K562 (cell line): Measurements from ENCODE around the gene NXNL2. TPM values are rescaled to one million over a fixed set of nuclear protein-coding genes. Genes with fewer than 3 reads are reported as not detected.

ENCODE experiments used
- ATAC-seq: fragments of 200-7000 bp; cut with Tn5 transposase; 3 replicates; pipeline ENCODE4 v1.9.1; 2020; ENCODE audit warnings: moderate library complexity
- BruUV-seq: library from RNA; stranded (reverse); fragments of 400-500 nt; replicated peaks from 2 replicates; lab custom pipeline; 2021; lab: Mats Ljungman, UMichigan
- CTCF ChIA-PET: fragments of 300-600 bp; formaldehyde crosslinking; extraction: SDS; loops from one replicate; lab custom pipeline; 2021; ENCODE audit warnings: low intra/inter-chr PET ratio; lab: Yijun Ruan, JAX
- POLR2A ChIA-PET: fragments of 300-600, 350-650 bp; sonication (Branson Sonifier 250); formaldehyde crosslinking; extraction: SDS; loops from one replicate; lab custom pipeline; 2021; ENCODE audit warnings: antibody characterized with exemption, inconsistent platforms; lab: Yijun Ruan, JAX
- DNase-seq, 4 experiments: peaks; one replicate each; pipeline versions ENCODE4 v3.0.0 to v3.0.0-alpha.2; 2011 to 2018; ENCODE audit warnings: low spot score in 3 of 4, mixed read lengths in 3 of 4; ENCODE audit errors: extremely low read depth in 1 of 4
- FAIRE-seq: peaks from 2 replicates; lab custom pipeline; 2011; peaks lifted over from hg19 to GRCh38; lab: Jason Lieb, UNC
- H2AFZ ChIP-seq: 2 replicates; pipeline ENCODE4 v1.6.0; 2011; ENCODE audit warnings: low read depth, low read length, control low read depth, inconsistent platforms
- H3K27ac ChIP-seq: fragments of 200-600 bp; 3 replicates; pipeline ENCODE4 v1.8.0; 2011; ENCODE audit warnings: low read depth, mild to moderate bottlenecking, control low read depth, inconsistent platforms, low read length, moderate library complexity, mixed read lengths; ENCODE audit errors: extremely low read depth
- H3K27me3 ChIP-seq, 2 experiments: fragments of 300-600 bp in 1 of 2; 2 replicates in 1 of 2; 3 replicates in 1 of 2; pipeline versions ENCODE4 v1.6.0 to v1.8.0; 2011; ENCODE audit warnings: inconsistent platforms in 2 of 2, low read length in 2 of 2, mild to moderate bottlenecking in 1 of 2, mixed read lengths in 1 of 2, moderate library complexity in 1 of 2; ENCODE audit not compliant: control insufficient read depth in 2 of 2, insufficient read depth in 2 of 2
- H3K36me3 ChIP-seq: fragments of 300-600 bp; 3 replicates; pipeline ENCODE4 v1.8.0; 2011; ENCODE audit warnings: mild to moderate bottlenecking, low read length, inconsistent platforms; ENCODE audit not compliant: control insufficient read depth, insufficient read depth
- H3K4me1 ChIP-seq, 2 experiments: fragments of 200-600 bp in 1 of 2; replicated peaks in 1 of 2; 2 replicates in 1 of 2; 3 replicates in 1 of 2; pipeline versions ENCODE4 v1.5.1 to v1.8.0; 2011; ENCODE audit warnings: inconsistent platforms in 2 of 2, low read length in 2 of 2, mild to moderate bottlenecking in 1 of 2, mixed read lengths in 1 of 2, moderate library complexity in 1 of 2; ENCODE audit not compliant: control insufficient read depth in 2 of 2, insufficient read depth in 2 of 2
- H3K4me2 ChIP-seq: 2 replicates; pipeline ENCODE4 v1.6.1; 2011; ENCODE audit warnings: low read length, control low read depth, inconsistent platforms, mixed read lengths; ENCODE audit not compliant: insufficient read depth
- H3K4me3 ChIP-seq: fragments of 200-600 bp; sonication (generic), shearing (Covaris generic); 2 replicates; pipeline ENCODE4 v1.5.1; 2016; ENCODE audit warnings: control low read depth, inconsistent platforms
- H3K79me2 ChIP-seq: fragments of 200-600 bp; 3 replicates; pipeline ENCODE4 v1.8.0; 2011; ENCODE audit warnings: low read length, inconsistent platforms; ENCODE audit not compliant: control insufficient read depth, insufficient read depth
- H3K9ac ChIP-seq, 2 experiments: 2 replicates each; pipeline versions ENCODE4 v1.6.0 to v1.6.1; 2011; ENCODE audit warnings: low read depth in 2 of 2, low read length in 2 of 2, control low read depth in 1 of 2, inconsistent platforms in 1 of 2, mild to moderate bottlenecking in 1 of 2, mixed read lengths in 1 of 2; ENCODE audit not compliant: insufficient read depth in 1 of 2
- H3K9me1 ChIP-seq: one replicate; pipeline ENCODE4 v1.6.0; 2011; ENCODE audit warnings: inconsistent platforms, mild to moderate bottlenecking, low read length, moderate library complexity; ENCODE audit not compliant: control insufficient read depth, insufficient read depth
- H3K9me3 ChIP-seq: replicated peaks from 2 replicates; pipeline ENCODE4 v1.5.1; 2011; ENCODE audit warnings: low read depth, low read length, inconsistent platforms; ENCODE audit not compliant: control insufficient read depth, insufficient read depth
- H4K20me1 ChIP-seq: replicated peaks from 2 replicates; pipeline ENCODE4 v1.6.1; 2011; ENCODE audit warnings: low read length, inconsistent platforms, mixed read lengths; ENCODE audit not compliant: control insufficient read depth, insufficient read depth
- ARID1B ChIP-seq: fragments of 450-650 bp; IDR thresholded peaks from 2 replicates; pipeline ENCODE4 v1.6.1; 2016; ENCODE audit warnings: antibody characterized with exemption, mild to moderate bottlenecking, inconsistent platforms
- BMI1 ChIP-seq: fragments of 150-350 bp; IDR thresholded peaks from 2 replicates; pipeline ENCODE4 v1.6.1; 2014; ENCODE audit warnings: low read length
- CCNT2 ChIP-seq: IDR thresholded peaks from 2 replicates; pipeline ENCODE4 v1.6.1; 2011; ENCODE audit warnings: borderline replicate concordance, low read depth, mild to moderate bottlenecking, moderate library complexity, mixed read lengths, low read length; ENCODE audit not compliant: insufficient read length; ENCODE audit errors: extremely low read depth
- ELK3 ChIP-seq: fragments of 450-650 bp; formaldehyde crosslinking; IDR thresholded peaks from 2 replicates; pipeline ENCODE4 v1.4.0; 2020; ENCODE audit warnings: mild to moderate bottlenecking
- MCM2 ChIP-seq: fragments of 450-650 bp; IDR thresholded peaks from 2 replicates; pipeline ENCODE4 v1.6.1; 2017; ENCODE audit warnings: low read depth, mild to moderate bottlenecking
- SAFB2 ChIP-seq: fragments of 200-400 bp; formaldehyde crosslinking; IDR thresholded peaks from 2 replicates; pipeline ENCODE4 v1.6.1; 2018; ENCODE audit warnings: borderline replicate concordance, low read length, low read depth, moderate library complexity; ENCODE audit not compliant: severe bottlenecking
- SMARCA5 ChIP-seq: fragments of 450-650 bp; IDR thresholded peaks from 2 replicates; pipeline ENCODE4 v1.6.1; 2016
- ZNF609 ChIP-seq: sonication (generic); formaldehyde crosslinking; IDR thresholded peaks from 2 replicates; pipeline ENCODE4 v1.8.1; 2023; ENCODE audit warnings: missing genetic modification reagents, mild to moderate bottlenecking, borderline replicate concordance
- WGBS: fragments of 100-300 bp; shearing (Covaris generic); methylation state at CpG from one replicate; pipeline ENCODE4 v1.1.6; 2016; ENCODE audit warnings: low coverage, mixed read lengths; ENCODE audit not compliant: insufficient coverage; ENCODE audit errors: missing lambda C conversion rate; 5-methylcytosine and 5-hydroxymethylcytosine counted together
- in situ Hi-C: fragments of 300-500 bp; cut with MboI; formaldehyde crosslinking; loops from 4 replicates; pipeline ENCODE4 v1.15.0; 2018; ENCODE audit warnings: inconsistent platforms, mixed read lengths
- intact Hi-C: fragments of 100-400 bp; cut with micrococcal nuclease; formaldehyde crosslinking; loops from 2 replicates; pipeline ENCODE4 v1.14.2; 2022
- polyA plus RNA-seq, 8 experiments: library from polyadenylated mRNA; depleted of rRNA in 4 of 8; stranded (reverse) in 5 of 8; unstranded in 3 of 8; fragments of >200 nt; fragmentation: Nextera tagmentation in 2 of 8; fragmentation: Illumina TruSeq in 1 of 8; extraction: Ambion mirVana in 2 of 8; extraction: Trizol in 1 of 8; gene quantifications; 2 replicates each; pipeline versions ENCODE4 v1.2.1 to v1.2.3, GENCODE V29; 2011 to 2014; ENCODE audit warnings: inconsistent platforms in 1 of 8, missing spikeins in 1 of 8
- total RNA-seq, 7 experiments: library from RNA; depleted of rRNA in 6 of 7; stranded (reverse); fragments of >200 nt in 6 of 7; fragmentation: Illumina TruSeq in 2 of 7; extraction: Trizol in 2 of 7; gene quantifications; 2 replicates each; pipeline versions ENCODE4 v1.2.1 to v1.2.3, GENCODE V29; 2011 to 2021; ENCODE audit warnings: low replicate concordance in 1 of 7
- TF ChIP-seq, protein P1 (sequence below): sonication (generic); formaldehyde crosslinking; IDR thresholded peaks from 2 replicates; pipeline ENCODE4 v1.8.0; 2023; ENCODE audit warnings: mild to moderate bottlenecking, missing genetic modification reagents
- TF ChIP-seq, protein P2 (sequence below): fragments of 250-450 bp; sonication (Bioruptor Pico); IDR thresholded peaks from 2 replicates; pipeline ENCODE4 v1.5.0; 2020; ENCODE audit warnings: mild to moderate bottlenecking

The NXNL2 gene
- total and polyA plus RNA-seq, 9 of the 15 experiments (the other 6 are each of a cell fraction or from before 2014, with no cell fraction given), result 0.15 to 0.19 TPM; not detected in 7

GRCh38 chr9:88508326-88508725 lies 26.7 kb upstream of the NXNL2 start (continued):
- TF ChIP-seq, protein P1, sequence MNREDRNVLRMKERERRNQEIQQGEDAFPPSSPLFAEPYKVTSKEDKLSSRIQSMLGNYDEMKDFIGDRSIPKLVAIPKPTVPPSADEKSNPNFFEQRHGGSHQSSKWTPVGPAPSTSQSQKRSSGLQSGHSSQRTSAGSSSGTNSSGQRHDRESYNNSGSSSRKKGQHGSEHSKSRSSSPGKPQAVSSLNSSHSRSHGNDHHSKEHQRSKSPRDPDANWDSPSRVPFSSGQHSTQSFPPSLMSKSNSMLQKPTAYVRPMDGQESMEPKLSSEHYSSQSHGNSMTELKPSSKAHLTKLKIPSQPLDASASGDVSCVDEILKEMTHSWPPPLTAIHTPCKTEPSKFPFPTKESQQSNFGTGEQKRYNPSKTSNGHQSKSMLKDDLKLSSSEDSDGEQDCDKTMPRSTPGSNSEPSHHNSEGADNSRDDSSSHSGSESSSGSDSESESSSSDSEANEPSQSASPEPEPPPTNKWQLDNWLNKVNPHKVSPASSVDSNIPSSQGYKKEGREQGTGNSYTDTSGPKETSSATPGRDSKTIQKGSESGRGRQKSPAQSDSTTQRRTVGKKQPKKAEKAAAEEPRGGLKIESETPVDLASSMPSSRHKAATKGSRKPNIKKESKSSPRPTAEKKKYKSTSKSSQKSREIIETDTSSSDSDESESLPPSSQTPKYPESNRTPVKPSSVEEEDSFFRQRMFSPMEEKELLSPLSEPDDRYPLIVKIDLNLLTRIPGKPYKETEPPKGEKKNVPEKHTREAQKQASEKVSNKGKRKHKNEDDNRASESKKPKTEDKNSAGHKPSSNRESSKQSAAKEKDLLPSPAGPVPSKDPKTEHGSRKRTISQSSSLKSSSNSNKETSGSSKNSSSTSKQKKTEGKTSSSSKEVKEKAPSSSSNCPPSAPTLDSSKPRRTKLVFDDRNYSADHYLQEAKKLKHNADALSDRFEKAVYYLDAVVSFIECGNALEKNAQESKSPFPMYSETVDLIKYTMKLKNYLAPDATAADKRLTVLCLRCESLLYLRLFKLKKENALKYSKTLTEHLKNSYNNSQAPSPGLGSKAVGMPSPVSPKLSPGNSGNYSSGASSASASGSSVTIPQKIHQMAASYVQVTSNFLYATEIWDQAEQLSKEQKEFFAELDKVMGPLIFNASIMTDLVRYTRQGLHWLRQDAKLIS (CRISPR knock-in tag), result no peak

- DNase-seq (no peak), FAIRE-seq (no peak), ATAC-seq (no peak)
- Histone ChIP-seq H3K4me3 (no peak overlapping the region), H3K27me3 (no peaks in the 10 kb centered on the region), H3K4me1 (no peaks in the 10 kb centered on the region), H3K27ac (no peak overlapping the region), H3K9ac (no peak overlapping the region), H3K36me3 (no peaks in the 10 kb centered on the region), H3K9me3 (no peaks in the 10 kb centered on the region), H3K79me2 (no peaks in the 10 kb centered on the region), H4K20me1 (no peaks in the 10 kb centered on the region), H3K4me2 (no peak overlapping the region), H2AFZ (no peak overlapping the region), H3K9me1 (no peaks in the 10 kb centered on the region)
- ChIA-PET CTCF (no interaction called here), POLR2A (no interaction called here)
- intact Hi-C loops (no loop called here), in situ Hi-C loops (no loop called here)
- no TSS peak for BruUV-seq
- 0% methylated on average over 4 of the region's 4 CpGs for WGBS
- TF ChIP-seq ARID1B (no peak), ZNF609 (CRISPR knock-in tag) (no peak), SAFB2 (no peak), CCNT2 (no peak), SMARCA5 (no peak), BMI1 (no peak), ELK3 (no peak), MCM2 (no peak)
- TF ChIP-seq, protein P2, sequence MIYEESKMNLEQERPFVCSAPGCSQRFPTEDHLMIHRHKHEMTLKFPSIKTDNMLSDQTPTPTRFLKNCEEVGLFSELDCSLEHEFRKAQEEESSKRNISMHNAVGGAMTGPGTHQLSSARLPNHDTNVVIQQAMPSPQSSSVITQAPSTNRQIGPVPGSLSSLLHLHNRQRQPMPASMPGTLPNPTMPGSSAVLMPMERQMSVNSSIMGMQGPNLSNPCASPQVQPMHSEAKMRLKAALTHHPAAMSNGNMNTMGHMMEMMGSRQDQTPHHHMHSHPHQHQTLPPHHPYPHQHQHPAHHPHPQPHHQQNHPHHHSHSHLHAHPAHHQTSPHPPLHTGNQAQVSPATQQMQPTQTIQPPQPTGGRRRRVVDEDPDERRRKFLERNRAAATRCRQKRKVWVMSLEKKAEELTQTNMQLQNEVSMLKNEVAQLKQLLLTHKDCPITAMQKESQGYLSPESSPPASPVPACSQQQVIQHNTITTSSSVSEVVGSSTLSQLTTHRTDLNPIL, result no peak
These were observed 23.1 kb upstream of the NXNL2 start for GRCh38 chr9:88511906-88512305.
